Fibroblast of villous mesenchyme (primary cell): ENCODE data around the gene LRRC14B. TPM values are rescaled to one million over a fixed set of nuclear protein-coding genes. Genes with fewer than 3 reads are reported as not detected.

ENCODE experiments used
- DNase-seq: peaks from one replicate; pipeline ENCODE4 v3.0.0-alpha.2; 2010; ENCODE audit warnings: low read depth
- H3K4me3 ChIP-seq: 2 replicates; pipeline ENCODE4 v1.5.1; 2011; ENCODE audit warnings: low read depth, mild to moderate bottlenecking, low read length
- CTCF ChIP-seq: IDR thresholded peaks from 2 replicates; pipeline ENCODE4 v1.5.1; 2012; ENCODE audit warnings: low read depth, mild to moderate bottlenecking, low read length; ENCODE audit not compliant: insufficient read depth
- total RNA-seq: library from RNA; depleted of rRNA; stranded (reverse); fragments of >200 nt; gene quantifications from 2 replicates; pipeline ENCODE4 v1.2.3, GENCODE V29; 2012

The LRRC14B gene
- total RNA-seq, 1 donor = not detected

GRCh38 chr5:197892-198489 lies 6.7 kb downstream of the LRRC14B start:
- no peak for DNase-seq
- no peak for TF ChIP-seq CTCF
- H3K4me3 ChIP-seq = no peak overlapping the region

- DNase-seq = no peak
- no peak for TF ChIP-seq CTCF
- H3K4me3 ChIP-seq = no peak overlapping the region
Observed at GRCh38 chr5:198516-199196, 7.4 kb downstream of the LRRC14B start.

DNA sequence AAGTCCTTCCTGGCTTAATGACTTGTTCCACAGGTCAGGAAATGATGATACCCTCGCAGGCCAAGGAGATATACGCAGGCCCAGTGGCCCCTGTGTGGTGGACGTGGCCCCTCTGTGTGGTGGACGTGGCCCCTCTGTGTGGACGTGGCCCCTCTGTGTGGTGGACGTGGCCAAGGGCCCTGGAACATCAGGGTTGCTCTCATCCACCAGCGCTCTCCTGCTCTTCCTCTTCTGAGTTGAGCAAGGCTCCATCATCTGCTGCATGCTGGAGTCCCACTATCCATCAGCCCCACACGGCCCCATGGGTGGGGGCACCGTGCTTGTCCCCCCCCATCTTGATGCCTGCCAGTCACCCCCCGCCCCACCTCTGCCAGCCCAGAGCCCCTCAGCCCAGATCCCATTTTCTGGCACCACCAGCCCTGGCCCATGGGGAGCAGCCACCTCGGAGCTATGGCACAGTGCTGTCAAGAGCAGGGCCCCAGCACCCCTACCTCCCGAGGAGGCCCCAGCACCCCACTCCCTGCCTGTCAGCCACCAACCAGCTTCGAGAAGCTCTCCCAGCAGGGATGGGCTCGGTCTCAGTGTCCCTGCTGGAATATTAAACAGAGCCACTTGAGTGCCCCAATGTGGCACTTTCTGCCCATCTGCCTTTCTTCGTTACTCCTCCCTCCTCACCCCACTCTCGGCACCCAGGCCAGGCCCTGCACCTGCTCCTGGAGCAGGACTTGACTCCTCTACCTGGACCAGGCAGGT lies 8.1 kb downstream of the LRRC14B start:
- TF ChIP-seq CTCF = no peak
- H3K4me3 ChIP-seq = no peak overlapping the region
- DNase-seq = no peak

- no peak for TF ChIP-seq CTCF
- no peak overlapping the region for H3K4me3 ChIP-seq
- no peak for DNase-seq
Observed at GRCh38 chr5:199950-200645, 8.8 kb downstream of the LRRC14B start.

- no peak for TF ChIP-seq CTCF
- no peak for DNase-seq
- no peak overlapping the region for H3K4me3 ChIP-seq
Observed at GRCh38 chr5:200985-201384, 9.7 kb downstream of the LRRC14B start.

DNA sequence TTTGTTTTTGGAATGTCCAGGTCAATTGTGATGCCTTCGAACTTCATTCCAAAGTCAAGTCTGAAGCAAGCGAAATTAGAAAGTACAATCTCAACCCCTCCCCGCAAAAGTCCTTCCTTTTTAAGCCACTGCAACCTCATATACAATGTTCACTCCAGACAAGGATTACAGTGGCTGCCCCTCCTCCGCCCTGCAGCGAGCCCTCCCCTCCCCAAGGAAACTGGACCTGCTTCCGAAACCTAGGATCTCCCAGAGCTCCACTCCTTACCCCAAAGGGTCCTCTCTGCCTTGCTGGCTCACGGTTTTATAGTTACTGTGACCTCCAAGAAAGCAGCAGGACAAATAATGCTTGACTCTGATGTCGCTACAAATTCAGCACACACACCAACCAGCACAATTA lies 10.4 kb downstream of the LRRC14B start:
- DNase-seq = no peak
- no peak for TF ChIP-seq CTCF
- no peak overlapping the region for H3K4me3 ChIP-seq
